ENCODE data around the gene SPEG.

SPEG gene

DNA sequence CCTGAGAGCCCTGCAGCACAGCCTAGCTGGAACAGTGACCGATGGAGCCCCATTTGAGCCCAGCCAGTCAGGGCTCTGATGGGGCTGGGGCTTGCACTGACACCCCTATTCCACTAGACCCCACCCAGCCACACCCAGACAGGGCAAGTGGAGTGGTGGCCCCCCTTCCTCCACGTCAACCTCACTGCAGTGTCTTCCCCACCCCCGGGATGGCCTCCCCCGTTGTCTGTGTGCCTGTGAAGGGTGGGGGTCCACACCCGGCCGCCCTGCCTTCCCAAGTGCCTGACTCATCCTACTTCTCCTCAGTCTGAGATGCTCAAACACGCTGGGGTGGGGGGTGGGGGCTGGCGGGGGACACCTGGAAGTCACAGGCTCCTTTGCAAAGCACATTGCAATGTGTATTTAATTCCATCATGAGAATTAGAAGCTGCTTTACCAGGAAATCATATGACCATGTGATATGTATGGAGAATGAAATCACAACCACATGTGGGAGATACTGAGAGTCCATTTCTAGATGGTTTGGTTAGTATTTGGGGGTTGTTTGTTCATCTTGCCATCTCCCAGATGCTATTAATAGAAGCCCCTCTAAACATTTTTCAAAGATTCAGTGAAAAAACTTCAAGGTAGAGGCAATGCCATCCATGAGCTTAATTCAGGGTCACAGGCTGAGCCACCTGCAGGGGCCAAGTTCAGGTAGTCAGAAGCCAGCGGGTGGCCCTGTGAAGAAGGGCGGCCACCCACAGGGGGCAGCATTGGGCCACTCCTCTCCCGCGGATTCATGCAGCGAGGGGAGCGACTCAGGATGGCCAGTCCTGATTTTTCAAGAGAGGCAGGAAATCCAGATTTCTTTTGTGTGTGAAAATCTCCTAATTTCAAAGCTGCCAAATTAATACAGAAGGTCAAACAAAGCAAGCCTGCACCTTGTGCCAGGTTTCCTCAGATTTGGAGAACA lies 41.3 kb downstream of the SPEG start:
- Histone ChIP-seq H3K4me3 (ENCODE audit: low read depth, low read length) (peak overlapping the region; percentile 30), H3K4me1 (peaks cover 4% of the 10 kb centered on the region; the same call in 1 of the 2 replicates), H3K9me3 (no peaks in the 10 kb centered on the region), H3K27me3 (no peaks in the 10 kb centered on the region), H3K36me3 (peaks cover 24% of the 10 kb centered on the region)
- DNase-seq, result peak; percentile 90
- TF ChIP-seq, protein P1, sequence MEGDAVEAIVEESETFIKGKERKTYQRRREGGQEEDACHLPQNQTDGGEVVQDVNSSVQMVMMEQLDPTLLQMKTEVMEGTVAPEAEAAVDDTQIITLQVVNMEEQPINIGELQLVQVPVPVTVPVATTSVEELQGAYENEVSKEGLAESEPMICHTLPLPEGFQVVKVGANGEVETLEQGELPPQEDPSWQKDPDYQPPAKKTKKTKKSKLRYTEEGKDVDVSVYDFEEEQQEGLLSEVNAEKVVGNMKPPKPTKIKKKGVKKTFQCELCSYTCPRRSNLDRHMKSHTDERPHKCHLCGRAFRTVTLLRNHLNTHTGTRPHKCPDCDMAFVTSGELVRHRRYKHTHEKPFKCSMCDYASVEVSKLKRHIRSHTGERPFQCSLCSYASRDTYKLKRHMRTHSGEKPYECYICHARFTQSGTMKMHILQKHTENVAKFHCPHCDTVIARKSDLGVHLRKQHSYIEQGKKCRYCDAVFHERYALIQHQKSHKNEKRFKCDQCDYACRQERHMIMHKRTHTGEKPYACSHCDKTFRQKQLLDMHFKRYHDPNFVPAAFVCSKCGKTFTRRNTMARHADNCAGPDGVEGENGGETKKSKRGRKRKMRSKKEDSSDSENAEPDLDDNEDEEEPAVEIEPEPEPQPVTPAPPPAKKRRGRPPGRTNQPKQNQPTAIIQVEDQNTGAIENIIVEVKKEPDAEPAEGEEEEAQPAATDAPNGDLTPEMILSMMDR (IDR thresholded peaks at IDR 0.05; ENCODE audit: low read depth, low read length), result peak; percentile 97

DNA sequence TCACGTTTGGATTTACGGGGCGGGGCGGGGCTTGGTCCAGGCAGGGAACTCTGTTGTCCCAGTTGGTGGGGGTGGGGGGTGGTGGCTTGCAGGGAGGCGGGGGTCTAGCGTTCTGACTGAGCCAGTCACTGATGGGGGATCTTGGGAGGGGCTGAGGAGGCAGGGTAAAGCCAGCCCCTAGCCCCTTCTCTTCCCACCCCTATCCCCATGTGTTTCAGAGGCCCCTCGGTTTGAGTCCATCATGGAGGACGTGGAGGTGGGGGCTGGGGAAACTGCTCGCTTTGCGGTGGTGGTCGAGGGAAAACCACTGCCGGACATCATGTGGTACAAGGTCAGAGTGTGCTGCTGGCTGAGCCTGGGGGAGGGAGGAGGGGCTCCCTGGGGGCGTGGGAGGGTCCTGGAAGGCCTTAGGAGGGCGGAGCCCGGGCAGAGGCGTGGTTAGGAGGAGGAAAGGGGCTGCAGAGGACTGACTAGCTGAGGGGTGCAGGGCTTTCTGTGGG lies 42.1 kb downstream of the SPEG start:
- Histone ChIP-seq H3K4me1 (peaks cover 2% of the 10 kb centered on the region; the same call in 1 of the 2 replicates), H3K27me3 (no peaks in the 10 kb centered on the region), H3K4me3 (ENCODE audit: low read depth, low read length) (peak overlapping the region; percentile 30), H3K9me3 (no peaks in the 10 kb centered on the region), H3K36me3 (peaks cover 28% of the 10 kb centered on the region)
- DNase-seq, result peak; percentile 67
- TF ChIP-seq, protein P1 (IDR thresholded peaks at IDR 0.05; ENCODE audit: low read depth, low read length), result no peak

DNA sequence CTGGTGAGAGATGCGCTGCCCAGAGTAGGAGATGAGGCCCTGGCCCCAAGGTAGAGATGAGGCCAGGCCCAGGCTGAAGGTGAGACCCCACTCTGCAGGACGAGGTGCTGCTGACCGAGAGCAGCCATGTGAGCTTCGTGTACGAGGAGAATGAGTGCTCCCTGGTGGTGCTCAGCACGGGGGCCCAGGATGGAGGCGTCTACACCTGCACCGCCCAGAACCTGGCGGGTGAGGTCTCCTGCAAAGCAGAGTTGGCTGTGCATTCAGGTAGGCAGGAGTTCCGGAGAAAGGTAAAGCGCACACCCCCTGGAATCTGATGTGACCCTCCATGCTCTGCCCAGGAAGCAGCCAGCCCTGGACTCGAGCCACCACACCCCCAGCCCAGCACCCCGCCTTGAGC lies 42.5 kb downstream of the SPEG start:
- TF ChIP-seq, protein P1 (IDR thresholded peaks at IDR 0.05; ENCODE audit: low read depth, low read length), result no peak
- no peak for DNase-seq
- peaks cover 2% of the 10 kb centered on the region; the same call in 1 of the 2 replicates for H3K4me1 ChIP-seq
- H3K9me3 ChIP-seq, result no peaks in the 10 kb centered on the region
- H3K4me3 ChIP-seq (ENCODE audit: low read depth, low read length), result no peak overlapping the region
- no peaks in the 10 kb centered on the region for H3K27me3 ChIP-seq
- peaks cover 28% of the 10 kb centered on the region for H3K36me3 ChIP-seq

DNA sequence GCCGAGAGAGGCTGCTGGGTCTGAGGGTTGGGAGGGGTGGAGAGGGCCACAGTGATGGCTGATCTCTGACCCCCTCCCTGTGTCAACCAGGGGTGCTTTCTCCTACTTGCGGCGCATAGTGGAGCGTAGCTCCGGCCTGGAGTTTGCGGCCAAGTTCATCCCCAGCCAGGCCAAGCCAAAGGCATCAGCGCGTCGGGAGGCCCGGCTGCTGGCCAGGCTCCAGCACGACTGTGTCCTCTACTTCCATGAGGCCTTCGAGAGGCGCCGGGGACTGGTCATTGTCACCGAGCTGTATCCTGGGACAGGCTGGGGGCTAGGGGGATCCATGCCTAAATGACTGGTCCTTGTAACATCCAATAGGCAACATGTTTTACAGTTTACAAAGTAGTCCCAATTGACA lies 43.2 kb downstream of the SPEG start:
- TF ChIP-seq, protein P1 (IDR thresholded peaks at IDR 0.05; ENCODE audit: low read depth, low read length), result no peak
- Histone ChIP-seq H3K27me3 (no peaks in the 10 kb centered on the region), H3K4me3 (ENCODE audit: low read depth, low read length) (no peak overlapping the region), H3K36me3 (peaks cover 28% of the 10 kb centered on the region), H3K9me3 (no peaks in the 10 kb centered on the region), H3K4me1 (peaks cover 2% of the 10 kb centered on the region; the same call in 1 of the 2 replicates)
- DNase-seq, result no peak

DNA sequence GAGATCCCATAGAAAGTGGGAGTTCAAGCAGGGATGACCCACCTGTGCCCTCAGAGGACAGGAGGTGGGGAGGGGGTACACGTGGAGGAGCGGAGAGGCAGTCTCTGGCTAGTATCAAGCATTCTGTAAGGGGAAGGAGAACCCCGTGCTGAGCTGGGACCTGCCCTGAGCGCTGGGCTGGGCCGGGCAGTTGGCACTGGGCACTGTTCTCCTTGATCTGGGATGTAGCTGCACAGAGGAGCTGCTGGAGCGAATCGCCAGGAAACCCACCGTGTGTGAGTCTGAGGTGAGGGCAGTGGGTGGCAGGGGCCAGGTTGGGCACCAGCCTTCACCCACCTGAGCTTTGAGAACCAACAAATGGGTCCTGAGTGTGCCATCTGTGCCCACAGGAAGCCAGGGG lies 44.3 kb downstream of the SPEG start:
- Histone ChIP-seq H3K36me3 (peaks cover 20% of the 10 kb centered on the region), H3K4me3 (ENCODE audit: low read depth, low read length) (no peak overlapping the region), H3K27me3 (no peaks in the 10 kb centered on the region), H3K9me3 (no peaks in the 10 kb centered on the region), H3K4me1 (peaks cover 2% of the 10 kb centered on the region; the same call in 1 of the 2 replicates)
- TF ChIP-seq, protein P1 (IDR thresholded peaks at IDR 0.05; ENCODE audit: low read depth, low read length), result no peak
- no peak for DNase-seq

DNA sequence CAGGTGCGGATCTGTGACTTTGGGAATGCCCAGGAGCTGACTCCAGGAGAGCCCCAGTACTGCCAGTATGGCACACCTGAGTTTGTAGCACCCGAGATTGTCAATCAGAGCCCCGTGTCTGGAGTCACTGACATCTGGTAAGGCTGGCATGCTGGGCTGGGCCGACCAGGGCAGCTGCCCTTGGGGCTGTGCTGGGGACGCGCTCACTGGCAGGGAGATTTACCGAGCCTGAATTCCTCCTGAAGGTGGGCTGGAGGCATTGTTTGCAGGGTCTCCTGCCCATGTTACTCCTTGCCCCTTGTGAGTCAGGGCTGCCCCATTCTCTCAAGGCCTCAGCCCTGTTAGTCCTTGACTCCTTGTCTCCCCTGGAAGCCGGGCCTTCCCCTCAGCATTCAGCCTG lies 45.4 kb downstream of the SPEG start:
- Histone ChIP-seq H3K36me3 (peaks cover 16% of the 10 kb centered on the region), H3K4me3 (ENCODE audit: low read depth, low read length) (no peak overlapping the region), H3K9me3 (no peaks in the 10 kb centered on the region), H3K4me1 (peaks cover 2% of the 10 kb centered on the region; the same call in 1 of the 2 replicates), H3K27me3 (no peaks in the 10 kb centered on the region)
- no peak for DNase-seq
- TF ChIP-seq, protein P1 (IDR thresholded peaks at IDR 0.05; ENCODE audit: low read depth, low read length), result no peak

Measured in BE2C (cell line).